Thyroid gland (tissue), 4 donors: ENCODE results near the gene TRPM1.

Source experiments
- POLR2A ChIP-seq, 2 donors: fragments of 450-650 bp; IDR thresholded peaks; one replicate each; pipeline ENCODE4 v1.6.1; 2017; ENCODE audit warnings: antibody characterized with exemption in 2 of 2, mild to moderate bottlenecking in 2 of 2, moderate library complexity in 1 of 2
- TF ChIP-seq, protein P1 (sequence below), 6 experiments: fragments of 200-600 bp in 3 of 6; fragments of 450-650 bp in 3 of 6; sonication (generic) in 3 of 6; IDR thresholded peaks; one replicate each; pipeline ENCODE4 v1.5.1; 2016 to 2019; ENCODE audit warnings: antibody characterized with exemption in 6 of 6, mild to moderate bottlenecking in 2 of 6, inconsistent platforms in 1 of 6, moderate library complexity in 1 of 6

DNA sequence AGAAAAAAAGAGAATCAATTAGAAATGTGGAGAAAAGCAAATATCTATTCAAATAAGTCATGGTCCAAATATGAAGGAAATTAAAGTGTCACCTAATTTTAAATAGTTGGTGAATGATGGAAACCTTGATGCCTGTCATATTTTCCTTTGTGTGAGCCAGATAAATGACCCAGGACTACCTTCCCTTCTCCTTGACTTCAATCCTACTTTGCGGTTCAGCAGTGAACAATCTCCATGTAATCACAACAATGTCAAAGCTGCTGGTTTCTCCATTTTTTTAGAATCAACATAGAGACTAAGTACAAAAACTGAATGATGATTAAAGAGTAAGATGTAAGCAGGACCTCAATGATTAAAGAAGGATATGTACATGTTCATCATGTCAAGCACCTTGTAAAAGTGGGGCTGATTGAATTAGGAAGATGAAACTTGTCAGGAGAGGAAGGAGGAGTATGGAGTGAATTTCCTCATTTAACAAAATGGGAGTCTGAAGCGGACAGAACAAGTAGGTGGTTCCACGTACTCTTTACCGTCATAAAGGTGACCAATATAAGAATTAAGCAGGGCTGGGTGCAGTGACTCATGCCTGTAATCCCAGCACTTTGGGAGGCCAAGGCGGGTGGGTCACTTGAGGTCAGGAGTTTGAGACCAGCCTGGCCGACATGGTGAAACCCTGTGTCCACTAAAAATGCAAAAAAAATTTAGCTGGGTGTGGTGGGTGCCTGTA lies 43.1 kb downstream of the TRPM1 start:
- TF ChIP-seq, protein P1, sequence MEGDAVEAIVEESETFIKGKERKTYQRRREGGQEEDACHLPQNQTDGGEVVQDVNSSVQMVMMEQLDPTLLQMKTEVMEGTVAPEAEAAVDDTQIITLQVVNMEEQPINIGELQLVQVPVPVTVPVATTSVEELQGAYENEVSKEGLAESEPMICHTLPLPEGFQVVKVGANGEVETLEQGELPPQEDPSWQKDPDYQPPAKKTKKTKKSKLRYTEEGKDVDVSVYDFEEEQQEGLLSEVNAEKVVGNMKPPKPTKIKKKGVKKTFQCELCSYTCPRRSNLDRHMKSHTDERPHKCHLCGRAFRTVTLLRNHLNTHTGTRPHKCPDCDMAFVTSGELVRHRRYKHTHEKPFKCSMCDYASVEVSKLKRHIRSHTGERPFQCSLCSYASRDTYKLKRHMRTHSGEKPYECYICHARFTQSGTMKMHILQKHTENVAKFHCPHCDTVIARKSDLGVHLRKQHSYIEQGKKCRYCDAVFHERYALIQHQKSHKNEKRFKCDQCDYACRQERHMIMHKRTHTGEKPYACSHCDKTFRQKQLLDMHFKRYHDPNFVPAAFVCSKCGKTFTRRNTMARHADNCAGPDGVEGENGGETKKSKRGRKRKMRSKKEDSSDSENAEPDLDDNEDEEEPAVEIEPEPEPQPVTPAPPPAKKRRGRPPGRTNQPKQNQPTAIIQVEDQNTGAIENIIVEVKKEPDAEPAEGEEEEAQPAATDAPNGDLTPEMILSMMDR (IDR thresholded peaks at IDR 0.05): no peak
- no peak for TF ChIP-seq POLR2A (IDR thresholded peaks at IDR 0.05)
